ENCODE measurements around the gene TSPYL4. TPM values are rescaled to one million over a fixed set of nuclear protein-coding genes. Genes with fewer than 3 reads are reported as not detected.

Gene TSPYL4
- polyA plus RNA-seq, 4 donors: 53.5 to 62.3 (median 58.5) TPM

GRCh38 chr6:116234689-116235088 lies 19.2 kb downstream of the TSPYL4 start:
- DNase-seq (ENCODE audit: low read depth in 4 of 4, low spot score in 2 of 4): no peak

GRCh38 chr6:116229287-116229913 lies 24.5 kb downstream of the TSPYL4 start:
- DNase-seq (ENCODE audit: low read depth in 4 of 4, low spot score in 2 of 4): peak; percentile 81 to 94 (median 82)

- no peak for DNase-seq (ENCODE audit: low read depth in 4 of 4, low spot score in 2 of 4)
Observed at GRCh38 chr6:116223355-116223754, 30.5 kb downstream of the TSPYL4 start.

GRCh38 chr6:116221911-116222310 lies 32.0 kb downstream of the TSPYL4 start:
- DNase-seq (ENCODE audit: low read depth in 4 of 4, low spot score in 2 of 4): no peak

- no peak for DNase-seq (ENCODE audit: low read depth in 4 of 4, low spot score in 2 of 4)
Observed at GRCh38 chr6:116221067-116221466, 32.8 kb downstream of the TSPYL4 start.

GRCh38 chr6:116218866-116219265 lies 35.0 kb downstream of the TSPYL4 start:
- DNase-seq (ENCODE audit: low read depth in 4 of 4, low spot score in 2 of 4): no peak

- DNase-seq (ENCODE audit: low read depth in 4 of 4, low spot score in 2 of 4): no peak
Observed at GRCh38 chr6:116218172-116218633, 35.7 kb downstream of the TSPYL4 start.

GRCh38 chr6:116217069-116217468 lies 36.8 kb downstream of the TSPYL4 start:
- no peak for DNase-seq (ENCODE audit: low read depth in 4 of 4, low spot score in 2 of 4)

GRCh38 chr6:116215414-116215813 lies 38.5 kb downstream of the TSPYL4 start:
- no peak for DNase-seq (ENCODE audit: low read depth in 4 of 4, low spot score in 2 of 4)

- no peak for DNase-seq (ENCODE audit: low read depth in 4 of 4, low spot score in 2 of 4)
Observed at GRCh38 chr6:116214681-116215080, 39.2 kb downstream of the TSPYL4 start.

- DNase-seq (ENCODE audit: low read depth in 4 of 4, low spot score in 2 of 4): no peak
Observed at GRCh38 chr6:116210750-116211425, 43.0 kb downstream of the TSPYL4 start.

GRCh38 chr6:116210316-116210715 lies 43.6 kb downstream of the TSPYL4 start:
- DNase-seq (ENCODE audit: low read depth in 4 of 4, low spot score in 2 of 4): no peak

GRCh38 chr6:116208056-116208785 lies 45.7 kb downstream of the TSPYL4 start:
- no peak for DNase-seq (ENCODE audit: low read depth in 4 of 4, low spot score in 2 of 4)

GRCh38 chr6:116206231-116206903 lies 47.5 kb downstream of the TSPYL4 start:
- no peak for DNase-seq (ENCODE audit: low read depth in 4 of 4, low spot score in 2 of 4)

- DNase-seq (ENCODE audit: low read depth in 4 of 4, low spot score in 2 of 4): no peak
Observed at GRCh38 chr6:116205281-116205680, 48.6 kb downstream of the TSPYL4 start.

GRCh38 chr6:116201538-116201937 lies 52.3 kb downstream of the TSPYL4 start:
- no peak for DNase-seq (ENCODE audit: low read depth in 4 of 4, low spot score in 2 of 4)

- no peak for DNase-seq (ENCODE audit: low read depth in 4 of 4, low spot score in 2 of 4)
Observed at GRCh38 chr6:116200619-116201249, 53.1 kb downstream of the TSPYL4 start.

Data from left renal cortex interstitium (tissue), 4 donors.